GM18907 (cell line): ENCODE measurements around the gene FGR.
A peak's percentile ranks its signal among the peaks of the same experiment; 100 is the strongest.

ENCODE experiments used
- ATAC-seq: cut with Tn5 transposase; IDR thresholded peaks from one replicate; pipeline ENCODE4 v1.9.1; 2021; ENCODE audit warnings: mild to moderate bottlenecking, moderate library complexity; ENCODE audit not compliant: unreplicated experiment

Gene FGR

DNA sequence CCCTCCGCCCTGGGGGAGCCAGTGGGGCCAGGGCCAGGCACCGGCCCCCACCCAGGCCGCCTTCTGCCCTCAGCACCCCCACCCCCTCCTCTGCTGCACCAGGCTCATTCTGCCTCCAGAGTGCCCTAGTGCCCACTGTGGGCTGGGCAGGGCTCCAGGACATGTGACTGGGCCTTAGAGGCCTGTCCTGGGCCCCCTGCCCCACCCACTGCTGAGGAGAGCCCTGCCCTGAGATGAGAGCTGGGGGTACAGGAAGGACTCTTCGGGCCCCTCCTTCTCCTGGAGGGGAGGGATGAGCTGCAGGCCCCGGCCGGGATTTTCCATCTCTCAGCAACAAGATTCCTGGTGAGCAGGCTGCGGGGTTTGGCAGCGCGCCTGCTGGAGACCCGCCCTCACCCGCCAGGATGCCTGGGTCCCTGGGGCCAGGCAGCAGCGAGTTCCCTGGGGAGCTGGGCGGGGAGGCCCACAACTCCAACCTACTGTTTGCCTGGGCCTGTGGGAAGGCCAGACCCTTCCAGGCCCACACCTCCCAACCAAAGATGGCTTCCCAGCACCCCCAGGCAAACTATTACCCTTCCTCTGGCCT, 45.1 kb downstream of the FGR start:
- ATAC-seq: no peak

DNA sequence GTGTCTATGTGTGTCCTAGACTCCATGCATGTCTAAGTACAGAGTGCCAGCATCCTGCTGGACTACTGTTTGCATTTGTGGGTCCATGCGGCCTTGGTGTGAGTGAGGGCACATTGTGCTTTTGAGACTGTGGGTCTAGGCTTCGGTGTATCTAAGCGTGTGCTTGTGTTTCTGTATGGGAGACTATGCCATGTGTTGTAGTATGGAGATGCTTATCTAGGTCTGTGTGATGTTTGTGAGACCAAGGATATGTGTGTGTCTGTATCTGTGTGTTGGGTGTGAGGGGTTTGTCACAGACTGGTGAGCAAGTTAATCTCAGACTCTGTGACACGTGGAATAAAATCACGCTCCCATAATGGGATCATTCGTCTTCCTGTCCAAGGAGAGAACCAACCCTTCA, 45.5 kb downstream of the FGR start:
- no peak for ATAC-seq

DNA sequence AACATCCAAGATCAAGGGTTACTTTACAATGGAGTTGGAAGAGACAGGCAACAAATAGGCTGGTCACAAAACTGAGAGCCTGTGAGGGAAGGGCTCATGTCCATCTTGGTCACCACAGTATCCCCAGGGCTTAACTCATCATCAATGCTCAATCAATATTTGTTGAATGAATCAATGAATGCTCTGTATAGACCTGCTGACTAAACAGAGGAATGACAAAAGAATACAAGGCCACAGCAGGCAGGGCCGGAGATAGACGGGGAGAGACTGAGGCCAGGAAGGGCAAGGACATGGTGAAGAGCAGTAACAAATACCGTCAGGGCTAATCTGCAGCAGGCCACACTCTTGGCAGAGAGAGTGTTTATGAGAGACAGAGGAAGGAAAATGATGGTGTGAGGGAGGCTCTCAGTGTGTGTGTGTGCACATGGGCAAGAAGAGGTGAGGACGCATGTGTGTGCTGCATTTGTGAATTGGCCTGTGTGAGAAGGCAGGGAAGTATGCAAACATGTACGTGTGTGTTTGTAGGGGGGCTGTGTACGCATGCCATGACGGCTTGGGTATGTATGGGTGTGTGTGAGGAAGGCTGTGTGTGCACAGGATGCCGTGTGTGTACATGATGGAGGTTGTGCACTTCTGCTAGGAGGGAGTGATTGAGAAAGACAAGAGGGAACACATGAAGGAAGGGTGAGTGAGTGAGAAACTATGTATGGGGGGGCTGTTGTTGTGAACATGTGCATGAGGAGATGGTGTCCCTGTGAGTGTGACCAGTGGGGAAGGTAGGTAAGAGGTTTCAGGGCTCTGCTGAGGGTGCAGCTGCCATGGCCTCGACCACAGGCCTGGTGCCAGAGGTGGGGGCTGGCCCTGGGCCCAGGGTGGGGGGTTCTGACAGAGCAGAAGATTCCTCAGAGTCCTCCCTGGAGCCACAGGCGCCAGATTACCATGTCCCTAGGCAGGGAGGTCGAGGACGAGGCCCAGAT, 46.4 kb downstream of the FGR start:
- no peak for ATAC-seq

DNA sequence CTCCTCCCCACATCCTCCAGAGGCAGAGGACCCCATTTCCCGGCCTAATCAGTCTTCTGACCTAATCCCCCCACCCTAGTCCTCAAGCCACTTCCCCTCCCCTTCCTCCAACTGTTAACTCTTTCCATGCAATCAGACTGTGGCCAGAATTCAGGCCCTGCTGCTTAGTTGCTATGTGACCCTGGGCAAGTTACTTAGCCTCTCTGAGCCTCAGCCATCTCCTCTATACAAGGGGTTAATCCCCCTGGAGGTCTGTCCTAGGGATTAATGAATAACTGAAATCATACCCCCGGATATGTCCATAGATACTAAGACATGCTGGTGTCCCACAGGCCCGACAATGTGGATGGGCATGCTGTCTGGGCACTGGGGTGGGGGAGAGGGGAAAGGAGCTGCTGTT, 49.3 kb downstream of the FGR start:
- no peak for ATAC-seq

DNA sequence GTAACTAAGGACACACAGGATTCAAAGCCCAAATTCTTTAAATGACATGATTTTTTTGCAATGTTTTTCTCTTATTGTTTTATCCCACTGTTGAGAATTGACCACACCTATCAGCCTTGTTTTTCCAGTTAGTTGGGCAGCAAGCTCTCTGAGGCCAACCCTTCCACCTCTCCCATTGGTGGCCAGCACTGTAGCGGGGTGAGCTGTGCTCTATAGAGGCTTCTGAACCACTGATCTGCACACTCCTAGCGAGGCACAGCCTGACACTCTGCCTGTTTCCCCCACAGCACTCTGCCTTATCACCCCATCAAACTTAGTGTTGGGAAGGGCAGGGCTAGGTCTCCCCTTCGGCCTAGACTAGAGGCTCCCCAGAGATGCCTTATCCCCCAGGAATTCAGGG, 50.5 kb downstream of the FGR start:
- ATAC-seq: no peak

DNA sequence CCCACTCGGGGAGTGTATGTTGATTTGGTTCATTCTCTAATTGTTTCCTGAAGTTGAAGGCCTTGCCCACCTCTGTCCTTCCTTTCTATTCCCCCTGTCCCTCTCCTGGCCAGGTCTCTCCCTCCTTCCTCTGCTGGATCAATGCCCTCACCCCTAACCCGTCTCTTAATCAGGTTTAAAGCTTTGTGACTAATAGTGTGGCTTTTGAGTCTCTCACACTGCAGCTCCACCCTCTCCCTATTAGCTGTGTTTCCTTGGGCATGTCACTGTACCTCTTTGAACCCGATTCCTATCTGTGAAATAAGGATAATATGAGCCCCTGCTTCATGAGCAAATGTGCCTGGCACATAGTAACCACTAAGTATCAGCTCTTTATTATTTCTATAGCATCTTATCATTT, 51.5 kb downstream of the FGR start:
- ATAC-seq: no peak

DNA sequence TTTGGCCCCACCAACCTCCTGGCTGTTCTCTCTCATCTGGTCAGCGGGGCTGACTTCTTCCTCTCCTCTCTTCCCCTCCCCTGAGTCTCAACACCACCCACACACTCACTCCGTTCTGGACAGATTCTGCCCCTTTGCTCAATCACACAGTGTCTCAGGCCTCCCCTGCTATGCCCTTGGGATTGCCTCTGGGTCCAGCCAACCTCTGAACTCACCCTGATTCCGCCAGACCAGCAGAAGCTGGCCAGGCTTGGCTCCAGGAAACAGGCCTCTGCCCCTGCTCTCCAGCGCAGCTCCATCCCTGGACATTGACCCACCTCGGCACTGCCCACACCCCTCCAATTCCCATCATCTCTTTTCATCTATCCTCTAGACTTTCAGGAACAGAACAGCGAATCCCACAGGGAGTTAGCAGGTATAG, 53.2 kb downstream of the FGR start:
- ATAC-seq: no peak

DNA sequence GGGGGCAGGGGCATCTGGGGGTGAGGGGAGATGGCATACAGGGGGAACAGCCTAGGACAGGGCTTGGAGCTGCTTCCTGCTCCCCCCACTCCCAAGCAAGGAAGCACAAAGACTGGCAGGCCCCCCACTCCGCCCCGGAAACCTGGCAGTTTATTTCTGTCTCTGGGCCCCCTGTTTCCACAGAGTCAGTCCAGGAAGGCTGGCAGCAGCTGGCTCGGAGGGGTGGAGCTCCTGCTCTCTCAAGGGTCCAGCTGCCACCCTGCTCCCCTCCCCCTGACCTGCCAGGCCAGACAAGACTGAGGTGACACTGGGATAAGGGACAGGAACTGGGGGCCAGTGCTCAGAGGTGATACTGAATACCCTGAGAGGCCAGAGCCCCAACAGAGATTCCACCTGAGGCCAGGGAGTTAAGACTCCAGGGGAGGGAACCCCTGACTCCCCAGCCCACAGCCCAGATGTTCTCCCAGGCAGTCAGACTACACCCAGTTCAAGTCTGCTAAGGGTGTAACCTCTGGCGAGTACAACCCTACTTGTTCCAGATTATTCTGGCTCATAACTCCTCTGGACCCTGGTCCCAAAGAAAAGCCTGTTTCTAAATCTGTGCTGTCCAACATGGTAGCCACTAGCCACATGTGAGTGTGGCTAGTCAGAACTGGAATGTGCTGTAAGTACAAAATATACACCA, 57.3 kb downstream of the FGR start:
- ATAC-seq: no peak

DNA sequence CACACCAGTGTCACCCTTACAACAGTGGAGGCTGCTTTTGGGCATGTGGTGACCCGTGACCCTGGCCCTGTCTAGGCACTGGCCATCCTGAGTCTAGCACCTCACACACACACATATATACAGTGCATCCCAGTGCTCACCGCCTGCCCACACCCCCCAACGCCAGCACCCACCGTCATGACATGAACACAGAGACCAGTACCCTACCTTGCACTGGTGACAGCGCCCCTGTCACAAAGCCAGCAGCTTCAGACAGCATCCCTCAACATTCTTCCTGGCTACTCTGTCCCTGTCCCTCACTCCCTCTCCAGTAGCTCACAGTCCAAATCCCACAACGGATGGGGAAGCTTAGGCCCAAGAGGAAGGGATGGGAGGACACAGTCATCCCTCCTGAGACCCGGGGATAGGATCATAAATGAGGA, 58.2 kb downstream of the FGR start:
- no peak for ATAC-seq

DNA sequence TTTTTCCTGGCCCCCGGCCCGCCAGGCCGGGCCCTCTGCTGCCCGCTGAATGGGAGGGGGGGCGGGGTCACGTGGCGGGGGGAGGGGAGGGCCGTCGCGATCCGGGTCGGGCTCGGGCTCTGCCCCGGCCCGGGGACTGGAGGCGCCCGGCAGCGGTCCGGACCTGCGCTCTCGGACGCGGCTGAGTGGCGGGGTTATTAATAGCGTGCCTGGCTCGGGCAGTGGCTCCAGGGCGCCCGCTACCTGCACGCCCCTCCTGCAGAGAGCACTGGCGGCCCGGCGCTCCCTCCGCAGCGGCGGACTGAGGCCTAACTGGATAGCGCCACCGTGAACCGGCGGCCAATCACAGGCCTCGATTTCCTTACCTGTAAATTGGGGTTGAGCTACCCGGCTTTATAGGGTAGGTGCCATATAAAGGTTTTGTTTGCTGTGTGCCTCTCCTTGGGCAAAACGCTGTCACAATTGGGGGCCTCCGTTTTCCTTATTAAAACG, 59.1 kb downstream of the FGR start:
- ATAC-seq: peak; percentile 44

DNA sequence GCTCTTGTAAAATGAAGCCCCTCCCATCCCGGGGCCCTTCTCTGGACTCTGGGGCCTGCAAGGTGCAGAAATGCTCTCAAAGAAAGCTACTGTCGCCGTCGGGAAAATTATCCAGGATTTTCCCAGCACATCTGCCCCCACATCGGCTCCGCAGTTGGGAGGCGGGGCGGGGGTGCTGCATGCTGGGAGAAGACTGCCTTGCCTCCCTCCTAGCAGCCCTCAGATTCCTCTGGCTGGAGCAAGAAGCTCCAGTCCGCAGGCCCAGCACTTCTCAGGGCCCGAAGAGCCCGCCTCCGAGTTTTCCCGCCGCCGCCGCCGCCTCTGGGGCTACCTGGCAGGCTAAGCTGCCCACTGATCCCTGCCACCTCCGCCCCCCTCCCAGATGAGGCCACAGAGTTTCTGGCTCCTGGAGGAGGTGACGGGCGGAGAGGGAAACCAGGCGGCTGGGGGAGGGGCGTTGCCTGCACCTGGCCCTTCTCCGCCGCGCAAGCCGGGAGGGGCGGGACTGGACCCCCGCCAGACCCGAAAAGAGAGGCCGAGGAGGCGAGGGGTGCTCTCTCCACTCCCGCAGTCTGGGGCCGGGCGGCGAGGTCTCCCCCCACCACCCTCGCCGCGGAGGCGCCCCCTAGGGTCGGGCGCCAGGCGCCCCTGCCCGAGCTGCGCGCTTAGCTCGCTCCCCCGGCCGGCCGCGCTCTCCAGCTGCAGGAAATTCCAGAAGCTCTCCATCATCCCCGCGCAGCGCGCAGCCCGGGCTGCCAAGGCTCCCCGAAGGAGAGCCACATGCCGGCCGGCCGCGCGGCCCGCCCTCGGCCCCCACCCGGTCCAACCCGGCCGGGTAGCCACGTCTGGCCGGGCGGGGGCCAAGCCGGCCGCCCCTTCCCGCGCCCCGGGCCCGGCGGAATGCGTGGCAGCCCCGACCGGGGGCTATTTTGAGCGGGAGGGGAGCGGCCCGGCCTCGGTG, 59.8 kb downstream of the FGR start:
- no peak for ATAC-seq

DNA sequence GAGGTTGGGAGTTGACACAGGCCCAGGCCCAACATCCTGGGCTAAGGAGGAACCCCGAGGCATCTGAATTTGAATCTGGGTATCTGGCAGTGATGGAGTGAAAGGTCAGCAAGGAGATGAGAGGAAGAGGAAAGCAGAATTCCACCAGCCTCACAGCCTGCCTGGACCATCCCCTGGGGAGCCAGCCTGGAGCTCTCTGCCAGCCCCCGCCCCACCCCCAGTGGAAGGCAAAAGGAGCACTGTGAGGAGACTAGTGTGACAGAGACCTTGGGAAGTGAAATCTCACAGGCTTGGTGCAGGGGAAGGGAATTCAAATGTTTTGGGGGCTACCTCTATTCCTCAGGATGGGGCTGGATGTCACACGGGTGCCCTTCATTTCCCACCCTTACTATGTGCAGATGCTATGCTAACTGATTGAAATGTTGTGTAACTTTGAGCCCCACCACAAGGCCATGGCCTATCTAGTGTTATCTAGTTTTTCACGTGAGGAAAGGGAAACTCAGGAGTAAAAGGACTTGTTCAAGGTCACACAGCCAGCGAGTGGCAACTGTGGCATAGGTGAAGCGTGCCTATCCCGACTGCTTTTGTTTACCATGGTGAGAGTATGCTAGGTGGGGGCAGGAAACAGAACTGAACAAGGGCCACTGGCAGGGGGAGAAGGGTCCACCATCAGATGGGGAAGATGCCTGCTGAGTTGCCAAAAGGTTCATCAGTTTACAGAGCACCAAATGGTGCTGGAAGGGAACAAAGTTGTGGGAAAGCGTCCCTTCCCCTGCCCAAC, 60.8 kb downstream of the FGR start:
- ATAC-seq: no peak

DNA sequence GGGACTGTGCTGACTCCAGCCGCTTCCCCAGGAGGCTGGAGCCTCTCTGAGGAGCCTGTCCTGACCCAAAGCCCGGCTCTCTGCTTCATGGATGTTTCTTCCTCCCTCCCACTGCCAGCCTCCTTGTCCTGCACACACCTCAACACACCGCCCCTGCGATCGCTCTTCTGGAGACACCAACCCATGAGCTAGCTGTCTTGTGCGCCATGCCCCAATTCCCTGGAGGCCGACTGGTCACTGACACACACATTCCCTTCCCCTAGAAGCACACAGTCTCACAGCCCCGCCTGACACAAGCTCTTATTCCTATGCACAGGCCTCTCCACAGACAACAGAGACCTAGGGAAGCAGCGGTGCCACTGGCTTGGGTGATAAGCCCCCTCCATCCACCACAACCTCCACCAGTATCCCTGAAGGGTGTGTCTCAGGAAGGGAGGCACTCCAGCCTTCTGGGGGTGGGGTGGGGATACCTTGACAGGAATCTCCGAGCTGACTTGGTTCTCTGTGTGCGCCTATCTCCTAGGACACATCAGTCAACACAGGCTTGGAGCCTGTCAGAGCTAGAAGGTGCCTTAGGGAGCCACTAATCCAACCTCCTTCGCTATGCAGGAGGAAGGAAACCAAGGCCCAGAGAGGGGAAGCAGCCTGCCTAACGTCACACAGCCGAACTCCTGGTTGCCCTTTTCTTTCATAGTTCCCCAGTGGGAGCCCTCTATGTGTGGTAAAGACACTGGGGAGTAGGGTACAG, 62.1 kb downstream of the FGR start:
- ATAC-seq: no peak

DNA sequence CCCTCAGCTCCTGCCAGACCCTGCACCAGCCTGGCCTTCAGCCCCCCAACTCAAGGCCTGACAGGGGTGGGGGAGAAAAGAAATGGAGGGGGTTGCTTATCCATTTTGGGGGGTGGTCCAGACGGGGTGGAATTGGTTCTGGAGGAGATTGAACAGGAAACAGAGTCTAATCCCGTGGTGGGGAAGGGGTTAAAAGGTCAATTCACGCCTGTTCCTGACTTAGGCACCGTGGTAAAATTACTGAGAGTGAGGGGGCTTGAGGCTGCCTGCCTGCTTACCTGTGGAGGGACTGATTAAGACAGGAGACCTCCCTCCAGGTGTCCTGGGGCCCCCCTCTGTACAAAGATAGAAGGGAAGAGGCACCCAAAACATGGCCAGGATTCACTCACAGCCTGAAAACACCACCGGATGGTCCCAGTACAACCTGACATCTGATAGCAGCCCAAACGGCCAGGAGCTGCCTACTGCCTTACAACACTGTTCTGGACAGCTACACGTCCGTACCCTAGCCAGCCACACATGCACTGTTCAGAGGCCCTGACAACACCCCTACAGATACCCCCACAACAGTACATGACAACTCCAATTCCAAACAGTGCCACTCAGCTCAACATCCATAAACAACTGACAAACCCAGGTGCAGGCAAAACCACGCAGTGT, 62.8 kb downstream of the FGR start:
- no peak for ATAC-seq

DNA sequence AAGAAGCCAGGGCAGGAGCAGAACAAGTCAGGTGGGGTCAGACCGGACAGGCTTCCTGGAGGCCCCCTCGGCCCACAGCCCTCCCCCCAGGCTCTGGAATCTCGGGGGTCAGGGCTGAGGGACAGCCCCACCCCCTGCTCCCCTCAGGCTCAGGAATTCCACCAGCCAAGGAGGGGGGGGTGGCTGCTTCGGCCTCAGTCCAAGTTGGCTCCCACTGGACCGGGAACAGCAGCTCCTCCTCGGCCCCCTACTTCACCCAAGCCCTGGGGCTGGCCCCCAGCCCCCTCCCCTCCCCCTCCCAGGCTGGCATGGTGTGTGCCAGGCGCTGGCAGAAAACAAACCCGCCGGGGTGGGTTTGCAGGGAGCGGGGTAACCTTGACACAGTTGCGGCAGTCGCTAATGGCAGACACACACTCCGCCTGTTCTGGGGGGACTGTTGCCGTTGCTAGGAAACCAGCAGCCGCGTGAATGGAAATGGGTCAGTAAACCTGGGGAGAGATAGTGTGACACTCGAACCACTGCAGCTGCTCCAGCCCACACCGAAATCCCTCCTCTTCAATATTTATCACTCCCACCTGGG, 63.5 kb downstream of the FGR start:
- no peak for ATAC-seq

DNA sequence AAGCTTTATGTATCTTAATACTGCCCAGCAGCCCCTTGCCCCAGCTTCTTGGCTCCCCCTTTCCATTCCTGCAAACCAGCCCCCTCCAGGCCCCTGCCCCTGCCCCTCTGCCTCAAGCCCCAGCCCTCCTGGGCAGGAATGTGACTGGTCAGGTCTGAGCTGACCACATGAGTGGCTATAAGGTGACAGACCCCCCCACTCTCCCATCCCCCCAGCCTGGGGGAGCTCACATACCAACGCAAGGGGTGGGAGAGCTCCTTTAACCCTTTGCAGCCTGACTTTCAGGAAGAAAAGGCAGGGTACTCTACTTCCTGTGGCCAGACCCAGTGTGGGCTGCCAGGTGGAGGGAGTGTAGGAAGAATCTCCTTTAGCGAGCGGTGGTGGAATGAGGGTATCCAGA, 64.2 kb downstream of the FGR start:
- no peak for ATAC-seq

DNA sequence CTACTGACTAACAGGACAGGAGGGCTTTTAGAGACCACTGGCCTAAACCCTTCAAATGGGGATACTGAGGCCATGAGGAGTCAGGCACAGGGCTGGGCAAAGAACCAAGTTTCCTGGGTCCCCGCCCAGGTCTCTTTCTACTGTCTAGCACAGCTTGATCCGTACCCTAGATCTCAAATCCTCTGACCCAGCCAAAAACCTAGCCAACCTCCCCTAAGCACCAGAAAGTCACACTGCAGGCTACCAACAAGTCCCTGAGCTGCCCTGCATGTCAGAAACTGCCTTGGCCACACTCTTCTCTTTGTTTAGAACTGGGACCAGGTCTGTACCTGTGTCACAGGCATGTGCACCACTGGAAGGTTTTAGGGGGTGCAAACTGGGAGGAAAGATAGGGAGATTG, 64.6 kb downstream of the FGR start:
- no peak for ATAC-seq
